Fibroblast of lung (primary cell): Measurements from ENCODE around the gene TMPRSS13. TPM values are rescaled to one million over a fixed set of nuclear protein-coding genes. Genes with fewer than 3 reads are reported as not detected.

Experiments used
- DNase-seq, 2 donors: peaks; one replicate each; pipeline versions ENCODE4 v3.0.0 to v3.0.0-alpha.2; 2010; ENCODE audit warnings: low read depth in 2 of 2
- H2AFZ ChIP-seq: 2 replicates; pipeline ENCODE4 v1.5.1; 2012; ENCODE audit warnings: low read length, control low read depth, inconsistent platforms
- H3K27ac ChIP-seq: 2 replicates; pipeline ENCODE4 v1.5.1; 2011; ENCODE audit warnings: low read length, control low read depth; ENCODE audit not compliant: insufficient read depth
- H3K27me3 ChIP-seq: 2 replicates; pipeline ENCODE4 v1.5.1; 2011; ENCODE audit warnings: mild to moderate bottlenecking, low read length; ENCODE audit not compliant: control insufficient read depth, insufficient read depth
- H3K36me3 ChIP-seq: 2 replicates; pipeline ENCODE4 v1.5.1; 2011; ENCODE audit warnings: low read length; ENCODE audit not compliant: control insufficient read depth, insufficient read depth
- H3K4me1 ChIP-seq: 2 replicates; pipeline ENCODE4 v1.5.1; 2011; ENCODE audit warnings: low read length; ENCODE audit not compliant: control insufficient read depth, insufficient read depth; ENCODE audit errors: extremely low read depth
- H3K4me2 ChIP-seq: 2 replicates; pipeline ENCODE4 v1.5.1; 2011; ENCODE audit warnings: low read length, control low read depth; ENCODE audit not compliant: insufficient read depth; ENCODE audit errors: extremely low read depth
- H3K4me3 ChIP-seq, 4 experiments: fragments of 200-600 bp in 1 of 4; sonication (generic) in 1 of 4; replicated peaks in 1 of 4; 2 replicates each; pipeline ENCODE4 v1.5.1; 2011 to 2016; ENCODE audit warnings: low read length in 4 of 4, low read depth in 3 of 4, mild to moderate bottlenecking in 3 of 4, control low read depth in 2 of 4, inconsistent platforms in 1 of 4, mixed read lengths in 1 of 4; ENCODE audit not compliant: insufficient read depth in 1 of 4; ENCODE audit errors: control extremely low read depth in 1 of 4
- H3K79me2 ChIP-seq: 2 replicates; pipeline ENCODE4 v1.5.1; 2012; ENCODE audit warnings: mild to moderate bottlenecking, low read length, inconsistent platforms; ENCODE audit not compliant: control insufficient read depth, insufficient read depth
- H3K9ac ChIP-seq: 2 replicates; pipeline ENCODE4 v1.5.1; 2011; ENCODE audit warnings: mild to moderate bottlenecking, low read length, control low read depth; ENCODE audit not compliant: insufficient read depth
- H3K9me3 ChIP-seq: 2 replicates; pipeline ENCODE4 v1.5.1; 2012; ENCODE audit warnings: low read depth, low read length; ENCODE audit not compliant: control insufficient read depth, insufficient read depth
- H4K20me1 ChIP-seq: 2 replicates; pipeline ENCODE4 v1.5.1; 2011; ENCODE audit warnings: low read length; ENCODE audit not compliant: control insufficient read depth, insufficient read depth; ENCODE audit errors: extremely low read depth
- CTCF ChIP-seq, 2 donors: IDR thresholded peaks in 1 of 2; conservative IDR thresholded peaks in 1 of 2; 1 replicate in 1 of 2; 2 replicates in 1 of 2; pipeline ENCODE4 v1.5.1; 2011 to 2012; ENCODE audit warnings: low read length in 2 of 2, control low read depth in 1 of 2, inconsistent platforms in 1 of 2, low read depth in 1 of 2, mild to moderate bottlenecking in 1 of 2
- EZH2 ChIP-seq: IDR thresholded peaks from 2 replicates; pipeline ENCODE4 v1.5.1; 2012; ENCODE audit warnings: low read length, control low read depth, mild to moderate bottlenecking; ENCODE audit errors: missing control alignments
- polyA plus RNA-seq, 2 donors: library from polyadenylated mRNA; depleted of rRNA in 1 of 2; stranded (reverse) in 1 of 2; unstranded in 1 of 2; fragments of >200 nt; gene quantifications; 2 replicates each; pipeline ENCODE4 v1.2.1, GENCODE V29; 2011 to 2012; ENCODE audit warnings: missing spikeins in 1 of 2
- total RNA-seq: library from RNA; depleted of rRNA; stranded (reverse); fragments of >200 nt; gene quantifications from 2 replicates; pipeline ENCODE4 v1.2.1, GENCODE V29; 2014

The TMPRSS13 gene
- total and polyA plus RNA-seq, 2 donors (not counting 1 experiment from before 2014, with no cell fraction given), result not detected

- no peaks in the 10 kb centered on the region for H3K27me3 ChIP-seq
- no peak overlapping the region for H3K27ac ChIP-seq
- no peak overlapping the region for H3K4me3 ChIP-seq
- H3K9me3 ChIP-seq, result no peaks in the 10 kb centered on the region
- H3K36me3 ChIP-seq, result no peaks in the 10 kb centered on the region
- H3K9ac ChIP-seq, result no peak overlapping the region
- no peaks in the 10 kb centered on the region for H4K20me1 ChIP-seq
- no peak overlapping the region for H2AFZ ChIP-seq
- TF ChIP-seq EZH2 (no peak), CTCF (conservative IDR thresholded peaks at IDR 0.05 in 1 of 2, IDR thresholded peaks at IDR 0.05 in 1 of 2; ENCODE audit: low read depth in 1 of 2, low read length in 2 of 2) (no peak)
- H3K79me2 ChIP-seq, result no peaks in the 10 kb centered on the region
- DNase-seq, result no peak
- H3K4me1 ChIP-seq, result no peaks in the 10 kb centered on the region
- no peak overlapping the region for H3K4me2 ChIP-seq
Measured at GRCh38 chr11:117859061-117859460, 70.1 kb downstream of the TMPRSS13 start.

GRCh38 chr11:117857734-117858414, 71.3 kb downstream of the TMPRSS13 start:
- Histone ChIP-seq H3K4me1 (no peaks in the 10 kb centered on the region), H3K4me3 (no peak overlapping the region), H3K79me2 (no peaks in the 10 kb centered on the region), H3K27ac (no peak overlapping the region), H3K27me3 (no peaks in the 10 kb centered on the region), H3K9me3 (no peaks in the 10 kb centered on the region), H3K4me2 (no peak overlapping the region), H2AFZ (no peak overlapping the region), H3K36me3 (no peaks in the 10 kb centered on the region), H4K20me1 (no peaks in the 10 kb centered on the region), H3K9ac (no peak overlapping the region)
- TF ChIP-seq CTCF (conservative IDR thresholded peaks at IDR 0.05 in 1 of 2, IDR thresholded peaks at IDR 0.05 in 1 of 2; ENCODE audit: low read depth in 1 of 2, low read length in 2 of 2) (no peak), EZH2 (no peak)
- no peak for DNase-seq

- no peaks in the 10 kb centered on the region for H4K20me1 ChIP-seq
- H3K79me2 ChIP-seq, result no peaks in the 10 kb centered on the region
- no peaks in the 10 kb centered on the region for H3K9me3 ChIP-seq
- H3K4me2 ChIP-seq, result no peak overlapping the region
- no peak overlapping the region for H3K9ac ChIP-seq
- no peak overlapping the region for H3K27ac ChIP-seq
- no peak for DNase-seq
- H3K27me3 ChIP-seq, result no peaks in the 10 kb centered on the region
- H3K4me1 ChIP-seq, result no peaks in the 10 kb centered on the region
- H3K36me3 ChIP-seq, result no peaks in the 10 kb centered on the region
- TF ChIP-seq EZH2, result no peak
- no peak for TF ChIP-seq CTCF (conservative IDR thresholded peaks at IDR 0.05 in 1 of 2, IDR thresholded peaks at IDR 0.05 in 1 of 2; ENCODE audit: low read depth in 1 of 2, low read length in 2 of 2)
- no peak overlapping the region for H2AFZ ChIP-seq
- H3K4me3 ChIP-seq, result no peak overlapping the region
Measured at GRCh38 chr11:117855912-117856651, 73.1 kb downstream of the TMPRSS13 start.
